Activated T-cell treated with anti-CD3 and anti-CD28 coated beads, Interleukin-2, amount 50 U/mL, for 72 hours (primary cell): ENCODE measurements around the gene FHOD1. TPM values are rescaled to one million over a fixed set of nuclear protein-coding genes. Genes with fewer than 3 reads are reported as not detected.

Experiments
- ATAC-seq, 2 donors: fragments of 150-1000 bp; cut with Tn5 transposase; replicated peaks in 1 of 2; 2 replicates each; pipeline ENCODE4 v1.10.0; 2021; ENCODE audit warnings: moderate library complexity in 2 of 2, mild to moderate bottlenecking in 1 of 2
- DNase-seq, 2 donors: peaks; one replicate each; pipeline ENCODE4 v3.0.0; 2021 to 2022; ENCODE audit warnings: mixed read lengths in 1 of 2
- H3K27ac Mint-ChIP-seq: one replicate; pipeline ENCODE4 v1.8.0; 2022; ENCODE audit warnings: mild to moderate bottlenecking, moderate library complexity, mixed read lengths
- H3K27me3 Mint-ChIP-seq: one replicate; pipeline ENCODE4 v1.8.0; 2022; ENCODE audit warnings: low read depth, mixed read lengths
- H3K36me3 Mint-ChIP-seq, 2 donors: one replicate each; pipeline ENCODE4 v1.8.0; 2022; ENCODE audit warnings: mixed read lengths in 2 of 2, mild to moderate bottlenecking in 1 of 2; ENCODE audit not compliant: insufficient read depth in 2 of 2
- H3K4me1 Mint-ChIP-seq: one replicate; pipeline ENCODE4 v1.8.0; 2022; ENCODE audit warnings: low read depth, mixed read lengths
- H3K4me3 Mint-ChIP-seq, 2 donors: one replicate each; pipeline ENCODE4 v1.8.0; 2022; ENCODE audit warnings: mild to moderate bottlenecking in 2 of 2, mixed read lengths in 2 of 2, moderate library complexity in 2 of 2
- H3K9me3 Mint-ChIP-seq, 2 donors: one replicate each; pipeline ENCODE4 v1.8.0; 2022; ENCODE audit warnings: mixed read lengths in 2 of 2
- total RNA-seq, 2 donors: library from RNA; stranded (reverse); gene quantifications; one replicate each; pipeline ENCODE4 v1.2.3, GENCODE V29; 2022

The FHOD1 gene
- 100 to 1,000 TPM; 106 to 114 TPM for total RNA-seq

DNA sequence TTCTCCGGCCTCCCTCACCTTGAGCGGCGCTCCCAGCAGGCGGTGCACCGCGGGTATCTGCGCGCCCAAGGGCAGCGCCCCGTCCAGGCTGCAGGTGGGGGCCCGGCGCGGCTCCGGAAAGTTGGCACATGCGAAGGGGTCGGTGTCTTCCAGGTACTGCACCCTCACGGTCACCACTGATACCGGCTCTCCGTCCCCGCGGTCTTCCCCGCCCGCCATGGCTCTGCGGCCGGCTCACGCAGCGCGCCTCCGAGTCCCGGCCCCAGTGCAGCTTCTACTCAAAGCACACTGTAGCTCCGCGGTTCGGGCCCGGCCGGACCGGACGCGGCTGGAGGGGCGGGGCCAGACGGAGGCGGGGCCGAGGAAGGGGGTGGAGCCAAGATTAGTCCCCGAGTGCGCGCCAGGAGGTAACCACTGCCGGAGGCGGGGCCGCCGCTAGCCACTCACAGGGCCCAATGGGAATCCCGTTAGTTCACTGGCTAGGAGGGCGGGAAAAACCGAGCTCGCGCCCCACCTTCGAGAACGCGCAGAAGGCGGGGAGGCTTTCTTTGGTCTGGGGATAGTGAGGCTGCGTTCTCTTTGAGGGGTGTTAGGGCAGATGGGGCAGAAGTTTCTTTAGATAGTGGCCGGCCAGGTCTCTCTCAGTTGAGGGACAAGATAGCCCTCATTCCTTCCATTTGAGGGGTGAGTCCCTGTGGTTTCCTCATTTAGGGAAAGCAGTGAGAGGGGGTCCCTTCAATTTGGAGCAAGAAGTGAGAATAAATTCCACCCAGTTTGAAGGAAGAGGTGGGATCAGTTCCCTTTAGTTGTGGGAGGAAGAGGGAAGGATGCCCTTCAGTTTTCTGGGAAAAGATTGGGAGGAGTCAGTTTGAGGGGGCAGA, at the start of gene FHOD1:
FHOD1 (minus strand) TSS at position 290 of the 881 bp plus-strand sequence; CDS start at position 219, 71 bp downstream.
- Mint-ChIP-seq H3K4me1 (peaks cover 56% of the 10 kb centered on the region), H3K36me3 (peaks cover 2 to 5% of the 10 kb centered on the region in 2 donors), H3K27me3 (peaks cover 20% of the 10 kb centered on the region), H3K4me3 (peak within 1 kb of the TSS; percentile 85 to 86), H3K9me3 (no peaks in the 10 kb centered on the region), H3K27ac (peak within 1 kb of the TSS; percentile 69)
- DNase-seq (peak; percentile 100), ATAC-seq (peak; percentile 65 to 68)

DNA sequence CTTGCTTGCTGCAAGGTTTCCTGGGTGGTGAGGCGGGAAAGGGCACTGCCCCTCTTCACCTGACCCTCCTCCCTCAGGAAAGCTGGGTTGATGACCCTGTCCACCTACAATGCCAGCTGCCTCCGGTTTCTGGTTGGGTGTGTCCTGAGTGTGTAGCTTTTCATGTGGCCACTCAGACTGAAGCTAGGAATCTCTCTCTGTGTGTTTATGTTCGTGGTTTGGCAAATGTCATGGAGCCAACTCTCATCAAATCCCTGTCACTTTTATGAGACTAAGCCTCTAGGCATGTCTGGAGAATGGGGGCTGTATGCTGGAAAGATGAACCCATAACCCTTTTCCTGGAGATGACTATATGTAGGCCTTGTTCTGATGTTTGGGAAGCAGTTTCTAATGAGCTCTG, 49.1 kb upstream of the FHOD1 start:
- no peak for ATAC-seq
- Mint-ChIP-seq H3K4me1 (no peaks in the 10 kb centered on the region), H3K27ac (no peak overlapping the region), H3K27me3 (no peaks in the 10 kb centered on the region), H3K36me3 (peaks cover 0 to 2% of the 10 kb centered on the region in 2 donors), H3K9me3 (no peaks in the 10 kb centered on the region), H3K4me3 (no peak overlapping the region)
- no peak for DNase-seq

DNA sequence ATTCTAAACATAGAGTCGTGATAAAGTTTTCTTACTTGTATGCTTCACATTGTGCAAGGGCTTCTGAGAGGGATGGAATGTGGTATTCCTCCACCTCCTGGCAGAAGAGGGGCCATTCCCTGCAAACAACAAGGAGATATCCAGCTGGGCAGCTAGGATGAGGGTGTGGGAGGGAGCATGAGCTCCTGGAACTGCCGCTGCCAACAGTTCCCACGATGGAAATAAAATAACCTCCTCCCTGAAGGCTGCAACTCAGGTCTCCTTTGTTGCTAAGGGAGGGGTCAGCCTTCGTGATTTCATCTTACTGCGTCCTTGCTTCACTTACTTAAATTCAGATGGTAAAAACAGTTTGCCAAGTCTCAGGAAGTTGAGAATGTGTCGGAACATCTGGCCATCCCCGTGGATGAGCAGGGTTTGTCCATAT, 47.7 kb upstream of the FHOD1 start:
- H3K27ac Mint-ChIP-seq: no peak overlapping the region
- H3K36me3 Mint-ChIP-seq: peaks cover 0 to 2% of the 10 kb centered on the region in 2 donors
- DNase-seq (no peak), ATAC-seq (no peak)
- peaks cover 9% of the 10 kb centered on the region for H3K4me1 Mint-ChIP-seq
- H3K9me3 Mint-ChIP-seq: no peaks in the 10 kb centered on the region
- H3K4me3 Mint-ChIP-seq: no peak overlapping the region
- H3K27me3 Mint-ChIP-seq: no peaks in the 10 kb centered on the region

DNA sequence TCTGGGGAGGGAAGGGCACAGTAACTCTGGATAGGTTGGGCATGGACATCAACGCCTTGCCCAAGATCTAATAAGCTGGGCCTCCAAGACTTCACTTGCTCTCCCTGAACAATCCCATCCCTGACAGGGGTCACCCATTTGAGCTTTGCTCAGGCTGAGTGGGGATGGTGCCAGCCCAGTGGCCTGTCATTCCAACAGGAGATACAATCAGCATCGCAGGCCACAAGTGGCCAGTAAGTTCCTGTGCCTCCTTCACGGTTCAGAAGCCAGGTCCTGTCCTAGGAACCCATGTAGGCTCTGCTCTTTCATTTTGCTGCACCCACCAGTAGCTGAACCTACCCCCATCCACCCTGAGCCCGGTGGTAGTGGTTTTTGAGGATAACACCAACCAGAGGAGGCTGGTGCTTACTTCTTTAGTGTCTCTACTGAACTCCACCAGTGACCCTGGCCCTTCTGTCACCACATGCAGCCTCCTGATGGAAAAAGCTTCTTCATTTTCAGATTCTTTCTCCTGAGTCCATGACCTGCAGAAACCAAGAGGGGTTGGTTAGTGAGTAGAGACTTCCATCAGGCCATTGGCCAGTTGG, 47.0 kb upstream of the FHOD1 start:
- Mint-ChIP-seq H3K27ac (no peak overlapping the region), H3K27me3 (no peaks in the 10 kb centered on the region), H3K9me3 (no peaks in the 10 kb centered on the region), H3K4me3 (no peak overlapping the region), H3K36me3 (peaks cover 0 to 2% of the 10 kb centered on the region in 2 donors), H3K4me1 (peaks cover 16% of the 10 kb centered on the region)
- no peak for ATAC-seq
- DNase-seq: no peak

DNA sequence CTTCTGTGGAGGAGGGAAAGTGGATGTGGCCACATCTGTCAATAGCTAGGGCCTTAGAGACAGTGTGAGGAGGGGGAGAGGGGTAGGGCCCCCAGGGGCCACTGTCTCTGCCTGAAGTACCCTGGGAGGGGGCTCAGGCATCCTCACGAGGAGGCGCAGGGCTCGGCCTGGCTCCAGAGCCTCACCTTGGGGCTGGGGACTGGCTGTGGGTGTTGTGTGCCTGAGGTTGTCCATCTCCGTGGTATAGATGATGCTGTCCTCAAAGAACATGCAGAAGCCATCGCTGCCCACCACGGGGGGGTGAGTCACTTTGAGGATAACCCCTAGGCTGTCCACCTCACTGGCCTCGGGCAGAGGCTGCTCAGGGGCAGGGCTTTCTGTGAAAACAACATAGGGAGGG, 44.2 kb upstream of the FHOD1 start:
- Mint-ChIP-seq H3K4me1 (peaks cover 17% of the 10 kb centered on the region), H3K9me3 (no peaks in the 10 kb centered on the region), H3K36me3 (peaks cover 0 to 2% of the 10 kb centered on the region in 2 donors), H3K27ac (no peak overlapping the region), H3K27me3 (no peaks in the 10 kb centered on the region), H3K4me3 (no peak overlapping the region)
- DNase-seq (no peak), ATAC-seq (no peak)

DNA sequence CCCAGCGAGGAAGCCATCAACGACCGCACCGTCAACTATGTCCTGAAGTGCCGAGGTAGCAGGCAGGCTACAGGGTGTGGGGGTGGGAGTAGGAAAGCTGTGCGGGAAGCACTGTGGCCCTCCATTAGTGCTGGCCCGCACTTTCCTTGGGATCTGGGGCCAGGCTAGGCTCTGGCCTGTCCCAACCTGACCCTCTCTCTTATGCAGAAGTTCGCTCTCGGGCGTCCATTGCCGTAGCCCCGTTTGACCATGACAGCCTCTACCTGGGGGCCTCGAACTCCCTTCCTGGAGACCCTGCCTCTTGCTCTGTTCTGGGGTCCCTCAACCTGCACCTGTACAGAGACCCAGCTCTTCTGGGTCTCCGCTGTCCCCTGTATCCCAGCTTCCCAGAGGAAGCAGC, 40.7 kb upstream of the FHOD1 start:
- no peaks in the 10 kb centered on the region for H3K9me3 Mint-ChIP-seq
- no peak for ATAC-seq
- no peak overlapping the region for H3K4me3 Mint-ChIP-seq
- DNase-seq: no peak
- no peak overlapping the region for H3K27ac Mint-ChIP-seq
- H3K27me3 Mint-ChIP-seq: no peaks in the 10 kb centered on the region
- peaks cover 0 to 3% of the 10 kb centered on the region in 2 donors for H3K36me3 Mint-ChIP-seq
- H3K4me1 Mint-ChIP-seq: peaks cover 17% of the 10 kb centered on the region

DNA sequence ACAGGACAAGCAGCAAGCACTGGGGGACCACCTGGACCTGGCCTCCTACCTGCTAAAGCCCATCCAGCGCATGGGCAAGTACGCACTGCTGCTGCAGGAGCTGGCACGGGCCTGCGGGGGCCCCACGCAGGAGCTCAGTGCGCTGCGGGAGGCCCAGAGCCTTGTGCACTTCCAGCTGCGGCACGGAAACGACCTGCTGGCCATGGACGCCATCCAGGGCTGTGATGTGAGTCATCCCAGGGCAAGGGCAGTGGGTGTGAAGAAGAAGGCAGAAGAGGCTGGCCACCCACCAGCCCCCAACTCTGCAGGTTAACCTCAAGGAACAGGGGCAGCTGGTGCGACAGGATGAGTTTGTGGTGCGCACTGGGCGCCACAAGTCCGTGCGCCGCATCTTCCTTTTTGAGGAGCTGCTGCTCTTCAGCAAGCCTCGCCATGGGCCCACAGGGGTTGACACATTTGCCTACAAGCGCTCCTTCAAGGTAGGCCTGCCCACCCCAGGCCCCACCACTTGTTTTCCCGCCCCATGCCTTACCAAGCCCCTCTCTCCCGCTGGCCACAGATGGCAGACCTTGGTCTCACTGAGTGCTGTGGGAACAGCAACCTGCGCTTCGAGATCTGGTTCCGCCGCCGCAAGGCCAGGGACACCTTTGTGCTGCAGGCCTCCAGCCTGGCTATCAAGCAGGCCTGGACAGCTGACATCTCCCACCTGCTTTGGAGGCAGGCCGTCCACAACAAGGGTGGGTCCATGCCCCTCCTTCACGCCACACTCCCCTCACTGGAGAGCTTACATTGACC, 39.4 kb upstream of the FHOD1 start:
- peaks cover 0 to 7% of the 10 kb centered on the region in 2 donors for H3K36me3 Mint-ChIP-seq
- no peak overlapping the region for H3K27ac Mint-ChIP-seq
- no peak for ATAC-seq
- H3K4me3 Mint-ChIP-seq: no peak overlapping the region
- DNase-seq: no peak
- no peaks in the 10 kb centered on the region for H3K9me3 Mint-ChIP-seq
- H3K27me3 Mint-ChIP-seq: no peaks in the 10 kb centered on the region
- H3K4me1 Mint-ChIP-seq: peaks cover 17% of the 10 kb centered on the region

DNA sequence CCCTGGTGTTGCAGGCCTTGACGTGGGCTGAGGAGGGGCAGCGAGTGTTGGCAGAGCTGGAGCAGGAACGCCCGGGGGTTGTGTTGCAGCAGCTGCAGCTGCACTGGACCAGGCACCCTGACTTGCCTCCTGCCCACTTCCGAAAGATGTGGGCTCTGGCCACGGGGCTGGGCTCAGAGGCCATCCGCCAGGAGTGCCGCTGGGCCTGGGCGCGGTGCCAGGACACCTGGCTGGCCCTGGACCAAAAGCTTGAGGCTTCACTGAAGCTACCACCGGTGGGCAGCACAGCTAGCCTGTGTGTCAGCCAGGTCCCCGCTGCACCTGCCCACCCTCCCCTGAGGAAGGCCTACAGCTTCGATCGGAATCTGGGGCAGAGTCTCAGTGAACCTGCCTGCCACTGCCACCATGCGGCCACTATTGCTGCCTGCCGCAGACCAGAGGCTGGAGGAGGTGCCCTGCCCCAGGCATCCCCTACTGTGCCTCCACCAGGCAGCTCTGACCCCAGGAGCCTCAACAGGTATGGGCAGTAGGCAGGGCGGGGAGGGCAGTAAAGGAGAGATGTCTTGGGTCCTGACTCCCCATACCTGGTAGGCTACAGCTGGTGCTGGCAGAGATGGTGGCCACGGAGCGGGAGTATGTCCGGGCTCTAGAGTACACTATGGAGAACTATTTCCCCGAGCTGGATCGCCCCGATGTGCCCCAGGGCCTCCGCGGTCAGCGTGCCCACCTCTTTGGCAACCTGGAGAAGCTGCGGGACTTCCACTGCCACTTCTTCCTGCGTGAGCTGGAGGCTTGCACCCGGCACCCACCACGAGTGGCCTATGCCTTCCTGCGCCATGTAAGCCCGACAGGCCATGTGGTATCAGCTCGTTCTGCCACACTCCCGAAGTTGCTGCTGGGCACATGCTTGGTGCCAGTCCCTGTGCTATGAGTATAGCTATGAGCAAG, 37.7 kb upstream of the FHOD1 start:
- Mint-ChIP-seq H3K4me3 (no peak overlapping the region), H3K27ac (no peak overlapping the region), H3K4me1 (peaks cover 8% of the 10 kb centered on the region), H3K36me3 (peaks cover 0 to 7% of the 10 kb centered on the region in 2 donors), H3K9me3 (no peaks in the 10 kb centered on the region), H3K27me3 (no peaks in the 10 kb centered on the region)
- no peak for DNase-seq
- ATAC-seq: no peak

DNA sequence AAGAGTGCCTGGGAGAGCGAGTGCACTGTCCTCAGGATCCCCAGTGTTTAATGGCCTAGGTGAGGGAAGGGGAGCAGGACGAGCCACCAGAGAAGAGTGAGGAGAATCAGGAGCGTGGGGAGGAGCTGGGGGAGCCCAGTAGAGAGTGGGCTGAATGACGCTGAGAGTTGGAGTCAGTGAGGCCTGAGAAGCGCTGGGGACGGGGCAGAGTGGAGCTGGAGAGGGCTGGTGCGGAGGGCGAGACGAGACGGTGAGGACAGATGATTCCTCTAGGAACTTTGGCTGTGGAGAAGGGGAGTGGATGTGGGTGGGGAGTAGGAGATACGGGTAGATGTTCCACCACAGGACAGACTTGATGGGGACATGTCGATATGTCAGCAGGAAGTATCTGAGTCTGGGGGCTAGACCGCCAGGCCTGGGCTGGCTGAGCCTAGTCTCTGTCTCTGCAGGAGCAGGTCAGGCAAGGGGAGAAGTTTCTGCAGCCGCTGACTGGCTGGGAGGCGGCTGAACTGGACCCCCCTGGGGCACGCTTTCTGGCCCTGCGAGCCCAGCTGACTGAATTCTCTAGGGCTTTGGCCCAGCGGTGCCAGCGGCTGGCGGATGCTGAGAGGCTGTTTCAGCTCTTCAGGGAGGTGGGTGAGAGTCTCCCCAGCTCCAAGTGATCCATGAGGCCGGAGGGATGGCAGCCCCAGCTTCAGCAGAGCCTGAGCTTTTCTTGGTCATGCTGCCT, 36.7 kb upstream of the FHOD1 start:
- DNase-seq (no peak), ATAC-seq (no peak)
- Mint-ChIP-seq H3K36me3 (peaks cover 0 to 7% of the 10 kb centered on the region in 2 donors), H3K4me1 (no peaks in the 10 kb centered on the region), H3K27ac (no peak overlapping the region), H3K27me3 (no peaks in the 10 kb centered on the region), H3K9me3 (no peaks in the 10 kb centered on the region), H3K4me3 (no peak overlapping the region)

DNA sequence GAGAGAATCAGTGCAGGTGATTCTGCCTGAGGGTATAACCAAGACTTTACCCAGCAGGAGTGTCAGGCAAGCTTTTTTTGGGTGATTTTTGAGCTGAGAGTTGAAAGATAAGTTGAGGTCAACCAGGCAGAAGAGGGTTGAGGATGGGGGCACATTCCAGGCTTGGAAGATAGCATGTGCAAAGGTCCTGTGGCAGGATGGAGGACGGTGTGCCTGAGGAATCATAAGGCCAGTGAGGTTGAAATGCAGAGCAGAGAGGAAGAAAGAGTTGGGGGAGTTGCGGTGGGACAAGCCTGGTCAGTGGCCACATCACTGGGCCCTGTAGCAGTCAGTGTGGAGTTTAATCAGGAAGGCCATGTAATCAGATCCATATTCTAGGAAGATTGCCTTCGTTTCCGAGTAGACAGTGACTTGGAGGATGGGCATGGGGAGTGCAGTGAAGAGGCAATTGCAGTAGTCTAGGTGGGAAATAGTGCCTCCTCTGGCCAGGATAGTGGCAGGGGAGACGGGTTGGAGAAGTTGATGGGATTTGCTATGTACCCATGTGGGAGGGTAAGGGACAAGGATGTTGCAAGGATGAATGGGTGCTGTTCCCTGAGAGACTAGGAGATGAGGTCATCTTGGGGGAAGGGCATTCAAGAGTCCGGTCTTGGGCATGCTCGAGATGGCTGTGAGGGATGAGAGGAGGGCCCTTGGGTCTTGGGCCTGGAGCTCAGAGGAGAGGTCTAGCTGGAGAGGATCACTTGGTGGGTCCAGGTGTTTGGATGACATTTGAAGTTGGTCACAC, 36.0 kb upstream of the FHOD1 start:
- no peaks in the 10 kb centered on the region for H3K27me3 Mint-ChIP-seq
- DNase-seq (no peak), ATAC-seq (no peak)
- H3K36me3 Mint-ChIP-seq: peaks cover 0 to 7% of the 10 kb centered on the region in 2 donors
- no peak overlapping the region for H3K4me3 Mint-ChIP-seq
- H3K9me3 Mint-ChIP-seq: no peaks in the 10 kb centered on the region
- no peaks in the 10 kb centered on the region for H3K4me1 Mint-ChIP-seq
- no peak overlapping the region for H3K27ac Mint-ChIP-seq

DNA sequence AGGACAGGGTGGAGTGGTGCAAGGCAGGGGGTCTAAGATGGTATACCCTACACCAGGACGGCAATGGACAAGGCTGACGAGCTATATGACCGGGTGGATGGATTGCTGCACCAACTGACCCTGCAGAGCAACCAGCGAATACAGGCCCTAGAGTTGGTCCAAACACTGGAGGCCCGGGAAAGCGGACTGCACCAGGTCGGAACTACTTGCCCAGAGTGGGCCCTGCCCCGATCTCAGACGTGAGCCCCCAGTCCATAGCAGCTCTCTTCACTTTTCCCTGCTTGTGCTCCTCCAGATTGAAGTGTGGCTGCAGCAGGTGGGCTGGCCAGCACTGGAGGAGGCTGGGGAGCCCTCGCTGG, 35.1 kb upstream of the FHOD1 start:
- Mint-ChIP-seq H3K36me3 (peaks cover 0 to 7% of the 10 kb centered on the region in 2 donors), H3K9me3 (no peaks in the 10 kb centered on the region), H3K4me3 (no peak overlapping the region), H3K27ac (no peak overlapping the region), H3K27me3 (no peaks in the 10 kb centered on the region), H3K4me1 (peaks cover 6% of the 10 kb centered on the region)
- ATAC-seq: no peak
- no peak for DNase-seq
